Spleen (tissue), 10 donors: ENCODE measurements around the gene FAM72A. TPM values are rescaled to one million over a fixed set of nuclear protein-coding genes. Genes with fewer than 3 reads are reported as not detected.

Experiments used
- polyA plus RNA-seq, 3 donors: library from polyadenylated mRNA; stranded (reverse); fragments of 200-250 nt; gene quantifications; one replicate each; pipeline ENCODE4 v1.2.1, GENCODE V29; 2013
- total RNA-seq, 7 donors: library from RNA; depleted of rRNA in 3 of 7; stranded (reverse); fragments of >200 nt in 3 of 7; fragmentation: NEBNext Ultra II Directional in 4 of 7; extraction: Animal tissue kit (Norgen Biotek cat#: 25700) in 4 of 7; gene quantifications; one replicate each; pipeline versions ENCODE4 v1.1.0 to v1.2.1, GENCODE V29; 2016 to 2021
- donor health status: healthy with polysubstance abuse.
- donor health status: DM: no; HTN: no; CAD: no; lungs with moderate emphysema.
- donor health status: DM: no; HTN: no; CAD: no.
- donor health status: Bipolar disorder and iron deficiency.
- donor health status: healthy.
- donor health status: DM: no; HTN: no; CAD: no.
- donor health status: DM: yes; HTN: yes; CAD: no.

FAM72A gene
- total and polyA plus RNA-seq, 10 donors: 3.9 to 20.6 (median 7.4) TPM

Other genes with a start within 250 kb of the FAM72A start
- 1 to 10 TPM in 6 of 7 donors, under 1 TPM in 1; 0.34 to 3.2 (median 2.6) TPM for gene RAB7B, start 199.4 kb downstream of the FAM72A start, total RNA-seq
- 1 to 10 TPM in 1 of 3 donors, under 1 TPM in 2; 0.67 to 2.0 (median 0.85) TPM for gene RAB7B, start 199.4 kb downstream of the FAM72A start, polyA plus RNA-seq
- under 1 TPM in 2 of 7 donors, not detected in 5; 0.40 to 0.66 TPM for gene CTSE, start 178.9 kb downstream of the FAM72A start, total RNA-seq
- under 1 TPM; 0.06 to 0.11 (median 0.09) TPM for gene CTSE, start 178.9 kb downstream of the FAM72A start, polyA plus RNA-seq
- 1 to 10 TPM in 6 of 7 donors, under 1 TPM in 1; 0.94 to 6.2 (median 3.4) TPM for gene RHEX, start 149.7 kb downstream of the FAM72A start, total RNA-seq
- 1 to 10 TPM in 2 of 3 donors, under 1 TPM in 1; 0.91 to 3.3 (median 1.2) TPM for gene RHEX, start 149.7 kb downstream of the FAM72A start, polyA plus RNA-seq
- not detected for gene AVPR1B, start 85.5 kb downstream of the FAM72A start, total RNA-seq
- gene AVPR1B, start 85.5 kb downstream of the FAM72A start, polyA plus RNA-seq: not detected
- 100 to 1,000 TPM in 5 of 7 donors, 10 to 100 TPM in 2; 85.7 to 174 (median 122) TPM for gene SRGAP2, start 702 bp upstream of the FAM72A start, total RNA-seq
- 10 to 100 TPM; 11.9 to 31.6 (median 14.6) TPM for gene SRGAP2, start 702 bp upstream of the FAM72A start, polyA plus RNA-seq